ENCODE measurements around the gene CDH22.
A peak's percentile ranks its signal among the peaks of the same experiment; 100 is the strongest.

CDH22 gene

DNA sequence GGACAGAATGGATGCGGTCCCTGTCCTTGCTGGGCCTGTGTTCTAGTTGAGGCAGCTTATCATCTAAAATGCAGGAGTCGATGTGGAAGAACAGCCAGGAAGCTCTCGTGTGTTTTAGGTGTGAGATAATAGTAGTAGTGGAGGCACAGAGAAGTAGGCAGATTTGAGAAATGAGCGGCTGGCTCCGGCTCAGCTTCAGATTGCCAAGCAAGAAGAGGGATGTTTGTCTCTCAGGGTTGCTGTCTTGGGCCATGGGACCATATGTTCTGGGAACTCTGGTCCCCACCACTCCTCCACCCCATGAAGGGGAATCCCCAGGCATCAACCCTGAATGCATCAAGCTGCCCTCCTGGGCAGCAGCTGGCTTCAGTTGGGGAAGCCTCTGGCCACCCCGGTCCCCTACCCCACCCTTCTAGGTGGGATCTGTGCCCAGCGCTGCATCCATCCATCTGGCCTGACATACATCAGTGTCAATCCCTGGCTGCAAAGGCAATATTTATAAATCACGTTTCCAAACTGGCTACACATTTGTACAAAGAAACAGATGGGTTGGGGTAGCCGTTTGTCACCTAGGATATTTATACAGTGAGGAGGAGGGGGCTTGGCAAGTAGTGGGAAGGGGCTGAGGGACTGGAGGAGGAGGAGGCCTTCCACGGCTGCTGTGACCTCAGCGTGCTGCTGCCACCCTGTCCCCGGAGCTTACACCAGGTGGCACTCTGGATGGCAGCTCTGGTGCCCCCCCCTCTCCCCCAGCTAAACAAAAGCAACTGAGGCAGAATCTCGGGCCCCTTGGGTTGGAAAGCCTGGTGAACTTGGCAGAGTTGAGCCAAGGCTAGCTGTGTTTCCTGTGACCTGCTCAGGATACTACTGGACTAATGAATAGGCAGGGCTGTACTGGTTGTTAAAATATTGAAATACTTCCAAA is 125.8 kb downstream of the CDH22 start:
- Histone ChIP-seq H3K27ac (ENCODE audit: low read length) (no peak overlapping the region), H3K36me3 (ENCODE audit: control insufficient read depth, insufficient read depth, low read length) (no peaks in the 10 kb centered on the region), H3K27me3 (ENCODE audit: control insufficient read depth, insufficient read depth, low read length) (no peaks in the 10 kb centered on the region), H3K4me1 (ENCODE audit: control insufficient read depth, insufficient read depth, low read length) (no peaks in the 10 kb centered on the region), H3K9me3 (ENCODE audit: control insufficient read depth, insufficient read depth, low read length) (no peaks in the 10 kb centered on the region), H3K4me3 (ENCODE audit: low read length) (no peak overlapping the region)
- no CpG with 5 or more reads among the region's 13 CpGs for WGBS (ENCODE audit: insufficient coverage, insufficient read length)
- no peak for DNase-seq (ENCODE audit: low read depth, low spot score)

DNA sequence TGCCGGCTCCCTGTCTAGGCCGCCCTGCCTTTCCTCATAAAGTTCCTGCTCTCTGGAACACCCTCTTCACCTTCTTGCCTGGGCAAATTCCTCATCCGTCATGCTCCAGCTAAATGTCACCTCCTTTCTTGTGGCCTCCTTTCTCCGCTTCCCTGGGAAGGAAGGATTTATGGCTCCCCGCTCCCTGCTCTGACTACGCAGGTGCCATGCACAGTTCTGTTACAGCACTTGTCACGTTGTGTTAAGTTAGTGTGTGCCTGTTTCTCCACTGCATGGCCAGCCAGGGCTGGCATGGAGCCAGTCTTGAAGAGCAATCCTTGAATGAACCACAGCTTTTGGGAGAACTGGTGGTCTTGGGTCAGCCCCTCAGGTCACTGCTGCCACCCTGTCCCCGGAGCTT is 128.4 kb downstream of the CDH22 start:
- Histone ChIP-seq H3K4me1 (ENCODE audit: control insufficient read depth, insufficient read depth, low read length) (no peaks in the 10 kb centered on the region), H3K27me3 (ENCODE audit: control insufficient read depth, insufficient read depth, low read length) (peaks cover 6% of the 10 kb centered on the region), H3K4me3 (ENCODE audit: low read length) (no peak overlapping the region), H3K27ac (ENCODE audit: low read length) (no peak overlapping the region), H3K9me3 (ENCODE audit: control insufficient read depth, insufficient read depth, low read length) (no peaks in the 10 kb centered on the region), H3K36me3 (ENCODE audit: control insufficient read depth, insufficient read depth, low read length) (no peaks in the 10 kb centered on the region)
- DNase-seq (ENCODE audit: low read depth, low spot score) = no peak
- no CpG with 5 or more reads among the region's 8 CpGs for WGBS (ENCODE audit: insufficient coverage, insufficient read length)

DNA sequence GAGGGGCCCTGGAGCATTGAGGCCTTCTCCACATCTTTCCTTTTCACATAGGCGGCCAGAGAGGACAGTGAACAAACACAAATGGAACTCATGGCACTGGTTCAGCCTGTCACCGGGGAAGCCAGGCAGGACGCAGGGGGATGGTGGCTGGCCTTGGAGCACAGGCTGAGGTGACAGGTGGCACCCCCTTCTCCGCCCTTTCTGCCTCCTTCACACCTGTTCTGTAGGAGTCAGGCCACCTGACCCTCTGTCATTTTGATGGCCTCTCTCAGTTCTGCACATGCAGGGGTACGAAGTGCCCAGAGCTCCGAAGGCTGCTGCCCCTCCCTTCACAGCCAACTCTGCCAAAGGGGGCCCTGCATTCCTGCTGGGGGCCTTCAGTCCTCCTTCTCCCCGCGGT is 129.4 kb downstream of the CDH22 start:
- Histone ChIP-seq H3K27ac (ENCODE audit: low read length) (no peak overlapping the region), H3K4me3 (ENCODE audit: low read length) (no peak overlapping the region), H3K27me3 (ENCODE audit: control insufficient read depth, insufficient read depth, low read length) (peaks cover 9% of the 10 kb centered on the region), H3K36me3 (ENCODE audit: control insufficient read depth, insufficient read depth, low read length) (no peaks in the 10 kb centered on the region), H3K4me1 (ENCODE audit: control insufficient read depth, insufficient read depth, low read length) (no peaks in the 10 kb centered on the region), H3K9me3 (ENCODE audit: control insufficient read depth, insufficient read depth, low read length) (no peaks in the 10 kb centered on the region)
- WGBS (ENCODE audit: insufficient coverage, insufficient read length) = no CpG with 5 or more reads among the region's 8 CpGs
- no peak for DNase-seq (ENCODE audit: low read depth, low spot score)

DNA sequence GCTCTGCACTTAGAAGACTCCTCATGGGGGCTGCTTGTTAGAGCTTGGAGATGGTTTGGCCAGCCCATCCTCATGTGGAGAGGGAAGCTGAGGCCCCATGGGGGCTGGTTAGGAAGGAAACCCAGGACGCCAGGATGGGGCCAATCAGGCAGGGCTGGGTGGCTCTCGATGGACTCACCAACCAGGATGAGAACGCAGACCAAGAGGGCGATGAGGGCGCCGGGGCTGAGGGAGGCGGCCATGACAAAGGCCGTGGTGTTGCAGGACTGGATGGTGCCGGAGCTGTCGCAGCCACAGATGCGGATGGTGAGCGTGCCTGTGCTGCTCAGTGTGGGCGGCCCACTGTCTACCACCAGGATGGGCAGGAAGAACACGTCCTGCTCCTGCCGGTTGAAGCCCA is 130.5 kb downstream of the CDH22 start:
- H3K27me3 ChIP-seq (ENCODE audit: control insufficient read depth, insufficient read depth, low read length) = peaks cover 16% of the 10 kb centered on the region

DNA sequence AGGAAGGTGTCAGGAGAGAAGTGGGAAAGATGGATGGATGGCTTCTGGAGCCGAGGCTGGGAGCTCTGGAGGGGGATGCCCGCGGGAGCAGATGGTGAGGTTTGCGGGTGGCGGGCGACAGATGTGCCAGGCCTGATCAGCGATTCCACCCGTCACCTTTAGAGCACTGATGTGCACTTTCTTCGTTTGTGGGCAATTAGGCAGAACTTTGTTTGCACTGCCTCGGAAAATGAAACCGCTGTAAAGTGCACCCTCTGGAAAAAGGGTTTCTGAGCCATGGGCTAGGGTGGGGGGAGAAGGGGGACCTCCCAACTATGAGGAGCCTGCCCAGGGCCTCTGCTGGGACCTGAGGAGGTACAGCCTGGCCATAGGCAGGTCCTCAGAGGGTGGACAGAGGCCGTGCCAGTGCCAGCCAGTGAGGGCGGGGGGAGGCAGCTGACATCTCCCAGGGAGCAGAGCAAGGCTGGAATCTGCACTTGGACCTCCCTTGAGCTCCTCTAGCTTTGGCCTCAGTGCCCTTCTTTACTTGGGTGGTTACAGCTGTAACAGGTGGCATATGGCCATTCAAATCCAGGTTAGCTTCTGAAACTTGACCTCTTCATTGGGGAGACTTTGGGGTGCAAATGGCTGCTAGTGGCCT is 131.4 kb downstream of the CDH22 start:
- no CpG with 5 or more reads among the region's 13 CpGs for WGBS (ENCODE audit: insufficient coverage, insufficient read length)
- peaks cover 20% of the 10 kb centered on the region for H3K27me3 ChIP-seq (ENCODE audit: control insufficient read depth, insufficient read depth, low read length)
- H3K9me3 ChIP-seq (ENCODE audit: control insufficient read depth, insufficient read depth, low read length) = no peaks in the 10 kb centered on the region
- DNase-seq (ENCODE audit: low read depth, low spot score) = no peak
- no peaks in the 10 kb centered on the region for H3K36me3 ChIP-seq (ENCODE audit: control insufficient read depth, insufficient read depth, low read length)
- H3K27ac ChIP-seq (ENCODE audit: low read length) = no peak overlapping the region
- H3K4me3 ChIP-seq (ENCODE audit: low read length) = no peak overlapping the region
- H3K4me1 ChIP-seq (ENCODE audit: control insufficient read depth, insufficient read depth, low read length) = no peaks in the 10 kb centered on the region

More for the DNA sequence above, 130.5 kb downstream of the CDH22 start:
- Histone ChIP-seq H3K9me3 (ENCODE audit: control insufficient read depth, insufficient read depth, low read length) (no peaks in the 10 kb centered on the region), H3K4me3 (ENCODE audit: low read length) (no peak overlapping the region), H3K36me3 (ENCODE audit: control insufficient read depth, insufficient read depth, low read length) (no peaks in the 10 kb centered on the region), H3K4me1 (ENCODE audit: control insufficient read depth, insufficient read depth, low read length) (no peaks in the 10 kb centered on the region), H3K27ac (ENCODE audit: low read length) (no peak overlapping the region)
- no peak for DNase-seq (ENCODE audit: low read depth, low spot score)
- no CpG with 5 or more reads among the region's 15 CpGs for WGBS (ENCODE audit: insufficient coverage, insufficient read length)

DNA sequence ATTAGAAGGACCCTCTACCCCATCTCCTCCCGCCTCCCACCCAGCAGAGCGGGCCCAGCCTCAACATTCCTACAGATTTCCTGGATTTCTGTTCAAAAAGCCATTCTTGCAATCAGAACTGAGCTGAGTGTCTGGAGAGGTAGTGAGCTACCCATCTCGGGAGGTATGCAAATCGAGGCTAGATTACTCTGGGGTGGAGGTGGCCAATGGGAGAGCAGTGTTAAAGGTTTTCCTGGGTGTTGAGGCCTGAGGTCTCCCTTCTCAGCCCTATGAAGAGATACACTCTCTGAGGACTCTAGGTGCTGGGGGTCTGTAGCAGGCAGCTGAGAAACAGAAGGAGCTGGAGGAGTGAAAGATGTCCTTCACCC is 133.2 kb downstream of the CDH22 start:
- no peak for DNase-seq (ENCODE audit: low read depth, low spot score)
- Histone ChIP-seq H3K4me1 (ENCODE audit: control insufficient read depth, insufficient read depth, low read length) (no peaks in the 10 kb centered on the region), H3K9me3 (ENCODE audit: control insufficient read depth, insufficient read depth, low read length) (no peaks in the 10 kb centered on the region), H3K36me3 (ENCODE audit: control insufficient read depth, insufficient read depth, low read length) (no peaks in the 10 kb centered on the region), H3K27me3 (ENCODE audit: control insufficient read depth, insufficient read depth, low read length) (peaks cover 20% of the 10 kb centered on the region), H3K4me3 (ENCODE audit: low read length) (peak overlapping the region; percentile 30; the same call in 1 of the 2 replicates), H3K27ac (ENCODE audit: low read length) (no peak overlapping the region)
- WGBS (ENCODE audit: insufficient coverage, insufficient read length) = no CpG with 5 or more reads among the region's 4 CpGs

DNA sequence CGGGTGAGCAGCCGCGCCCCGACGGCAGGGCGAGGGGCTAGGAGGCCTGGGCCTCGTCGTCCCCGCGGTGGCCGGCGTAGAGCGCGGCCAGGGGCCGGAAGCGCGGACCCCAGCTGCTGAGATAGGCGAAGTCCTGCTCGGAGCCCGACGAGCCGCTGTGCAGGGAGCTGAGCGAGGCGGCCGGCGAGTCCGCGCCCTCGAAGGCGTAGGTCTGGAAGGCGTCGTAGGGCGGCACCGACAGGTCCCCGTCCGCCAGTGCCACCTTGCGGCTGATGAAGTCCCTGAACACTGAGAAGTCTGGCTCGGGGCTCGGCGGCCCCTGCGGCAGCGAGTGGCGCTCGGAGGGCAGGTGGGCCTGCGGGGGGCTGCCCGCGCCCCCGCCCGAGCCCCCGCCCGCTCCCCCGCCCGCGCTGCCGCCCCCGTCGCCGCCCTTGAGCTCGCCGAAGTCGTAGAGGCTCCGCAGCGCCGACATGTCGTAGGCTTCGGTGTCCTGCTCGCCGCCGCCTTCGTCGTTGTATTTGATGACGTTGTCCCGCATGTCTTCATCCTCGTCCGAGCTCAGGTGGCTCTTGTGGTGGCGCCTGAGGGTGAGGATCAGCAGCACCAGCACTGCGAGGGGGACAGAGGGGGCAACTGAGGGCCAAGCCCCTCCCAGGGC is 133.7 kb downstream of the CDH22 start:
- no peaks in the 10 kb centered on the region for H3K9me3 ChIP-seq (ENCODE audit: control insufficient read depth, insufficient read depth, low read length)
- no peaks in the 10 kb centered on the region for H3K36me3 ChIP-seq (ENCODE audit: control insufficient read depth, insufficient read depth, low read length)
- H3K27me3 ChIP-seq (ENCODE audit: control insufficient read depth, insufficient read depth, low read length) = peaks cover 20% of the 10 kb centered on the region
- DNase-seq (ENCODE audit: low read depth, low spot score) = peak; percentile 57
- no peaks in the 10 kb centered on the region for H3K4me1 ChIP-seq (ENCODE audit: control insufficient read depth, insufficient read depth, low read length)
- WGBS (ENCODE audit: insufficient coverage, insufficient read length) = no CpG with 5 or more reads among the region's 77 CpGs
- no peak overlapping the region for H3K27ac ChIP-seq (ENCODE audit: low read length)
- peak overlapping the region; percentile 30; the same call in 1 of the 2 replicates for H3K4me3 ChIP-seq (ENCODE audit: low read length)

DNA sequence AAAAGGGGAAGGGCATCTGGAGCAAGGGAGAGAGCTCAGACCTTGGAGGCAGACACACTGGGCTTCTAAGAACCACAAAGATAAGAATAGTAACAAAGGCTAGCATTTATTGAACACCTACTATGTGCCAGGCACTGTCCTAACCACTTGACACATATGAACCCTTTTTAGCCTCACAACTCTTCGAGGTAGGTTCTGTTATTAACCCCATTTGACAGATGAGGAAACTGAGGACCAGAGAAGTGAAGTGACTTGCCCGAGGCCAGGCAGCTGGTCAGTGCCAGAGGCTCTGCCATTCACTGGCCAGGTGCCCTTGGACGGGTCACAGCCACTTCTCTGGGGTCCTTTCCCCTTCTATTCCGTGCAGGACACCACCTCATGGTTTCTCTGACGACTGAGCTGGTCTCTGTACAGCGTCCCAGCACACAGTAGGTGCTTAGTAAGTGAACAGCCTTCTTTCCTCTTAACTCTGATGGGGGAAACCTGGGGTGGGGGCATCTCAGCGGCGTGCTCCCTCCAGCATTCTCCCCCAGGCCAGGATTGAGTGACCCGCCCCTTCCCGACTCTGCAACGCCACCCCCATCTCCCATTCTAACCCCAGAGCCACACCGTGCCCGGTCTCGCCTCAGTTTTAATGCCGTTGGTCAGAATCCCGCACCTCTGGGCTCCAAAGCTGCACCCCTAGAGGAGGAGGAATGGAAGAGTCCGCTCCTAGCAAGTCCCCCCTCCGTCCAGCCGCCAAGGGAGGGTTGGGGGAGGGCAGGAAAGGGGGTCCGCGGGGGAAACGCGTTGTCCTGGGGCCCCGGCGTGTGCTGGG is 134.4 kb downstream of the CDH22 start:
- Histone ChIP-seq H3K4me3 (ENCODE audit: low read length) (peak overlapping the region; percentile 25), H3K27ac (ENCODE audit: low read length) (no peak overlapping the region), H3K4me1 (ENCODE audit: control insufficient read depth, insufficient read depth, low read length) (no peaks in the 10 kb centered on the region), H3K9me3 (ENCODE audit: control insufficient read depth, insufficient read depth, low read length) (no peaks in the 10 kb centered on the region), H3K27me3 (ENCODE audit: control insufficient read depth, insufficient read depth, low read length) (peaks cover 20% of the 10 kb centered on the region), H3K36me3 (ENCODE audit: control insufficient read depth, insufficient read depth, low read length) (peaks cover 2% of the 10 kb centered on the region; the same call in 1 of the 2 replicates)
- no peak for DNase-seq (ENCODE audit: low read depth, low spot score)
- no CpG with 5 or more reads among the region's 25 CpGs for WGBS (ENCODE audit: insufficient coverage, insufficient read length)

DNA sequence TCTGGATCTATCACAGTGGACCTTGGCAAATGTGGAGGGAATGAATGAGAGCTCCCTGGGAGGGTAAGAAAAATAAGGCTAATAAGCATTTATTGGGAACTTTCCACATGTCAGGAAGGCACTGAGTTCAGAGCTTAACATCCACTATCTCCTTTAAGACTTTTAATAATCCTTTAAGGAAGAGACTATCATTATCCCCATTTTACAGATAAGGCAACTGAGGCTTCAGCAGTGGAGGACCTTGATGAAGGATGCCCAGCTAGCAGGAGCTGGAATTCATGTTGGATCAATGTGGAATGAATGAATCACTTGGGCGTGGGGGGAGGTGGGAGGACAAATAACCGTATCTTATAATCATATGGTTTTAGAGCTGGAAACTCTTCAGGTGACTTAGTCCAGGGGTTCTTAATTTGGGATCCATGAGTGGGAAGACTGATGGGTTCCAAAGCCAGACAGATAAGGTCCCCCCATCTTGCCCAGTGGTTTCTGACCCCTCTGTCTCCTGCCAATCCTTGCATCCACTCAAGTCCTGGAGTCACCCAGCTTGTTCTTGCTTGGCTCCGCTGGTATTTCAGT is 135.2 kb downstream of the CDH22 start:
- Histone ChIP-seq H3K27ac (ENCODE audit: low read length) (no peak overlapping the region), H3K9me3 (ENCODE audit: control insufficient read depth, insufficient read depth, low read length) (no peaks in the 10 kb centered on the region), H3K27me3 (ENCODE audit: control insufficient read depth, insufficient read depth, low read length) (peaks cover 20% of the 10 kb centered on the region), H3K4me3 (ENCODE audit: low read length) (no peak overlapping the region), H3K4me1 (ENCODE audit: control insufficient read depth, insufficient read depth, low read length) (no peaks in the 10 kb centered on the region), H3K36me3 (ENCODE audit: control insufficient read depth, insufficient read depth, low read length) (peaks cover 2% of the 10 kb centered on the region; the same call in 1 of the 2 replicates)
- no peak for DNase-seq (ENCODE audit: low read depth, low spot score)
- whole genome bisulfite sequencing (ENCODE audit: insufficient coverage, insufficient read length) = no CpG with 5 or more reads among the region's 3 CpGs
